Fibroblast of lung (primary cell): ENCODE data around the gene CPNE4. TPM values are rescaled to one million over a fixed set of nuclear protein-coding genes. Genes with fewer than 3 reads are reported as not detected.

Experiments used
- DNase-seq, 2 donors: peaks; one replicate each; pipeline versions ENCODE4 v3.0.0 to v3.0.0-alpha.2; 2010; ENCODE audit warnings: low read depth in 2 of 2
- H2AFZ ChIP-seq: 2 replicates; pipeline ENCODE4 v1.5.1; 2012; ENCODE audit warnings: low read length, control low read depth, inconsistent platforms
- H3K27ac ChIP-seq: 2 replicates; pipeline ENCODE4 v1.5.1; 2011; ENCODE audit warnings: low read length, control low read depth; ENCODE audit not compliant: insufficient read depth
- H3K27me3 ChIP-seq: 2 replicates; pipeline ENCODE4 v1.5.1; 2011; ENCODE audit warnings: mild to moderate bottlenecking, low read length; ENCODE audit not compliant: control insufficient read depth, insufficient read depth
- H3K36me3 ChIP-seq: 2 replicates; pipeline ENCODE4 v1.5.1; 2011; ENCODE audit warnings: low read length; ENCODE audit not compliant: control insufficient read depth, insufficient read depth
- H3K4me1 ChIP-seq: 2 replicates; pipeline ENCODE4 v1.5.1; 2011; ENCODE audit warnings: low read length; ENCODE audit not compliant: control insufficient read depth, insufficient read depth; ENCODE audit errors: extremely low read depth
- H3K4me2 ChIP-seq: 2 replicates; pipeline ENCODE4 v1.5.1; 2011; ENCODE audit warnings: low read length, control low read depth; ENCODE audit not compliant: insufficient read depth; ENCODE audit errors: extremely low read depth
- H3K4me3 ChIP-seq, 4 experiments: fragments of 200-600 bp in 1 of 4; sonication (generic) in 1 of 4; replicated peaks in 1 of 4; 2 replicates each; pipeline ENCODE4 v1.5.1; 2011 to 2016; ENCODE audit warnings: low read length in 4 of 4, low read depth in 3 of 4, mild to moderate bottlenecking in 3 of 4, control low read depth in 2 of 4, inconsistent platforms in 1 of 4, mixed read lengths in 1 of 4; ENCODE audit not compliant: insufficient read depth in 1 of 4; ENCODE audit errors: control extremely low read depth in 1 of 4
- H3K79me2 ChIP-seq: 2 replicates; pipeline ENCODE4 v1.5.1; 2012; ENCODE audit warnings: mild to moderate bottlenecking, low read length, inconsistent platforms; ENCODE audit not compliant: control insufficient read depth, insufficient read depth
- H3K9ac ChIP-seq: 2 replicates; pipeline ENCODE4 v1.5.1; 2011; ENCODE audit warnings: mild to moderate bottlenecking, low read length, control low read depth; ENCODE audit not compliant: insufficient read depth
- H3K9me3 ChIP-seq: 2 replicates; pipeline ENCODE4 v1.5.1; 2012; ENCODE audit warnings: low read depth, low read length; ENCODE audit not compliant: control insufficient read depth, insufficient read depth
- H4K20me1 ChIP-seq: 2 replicates; pipeline ENCODE4 v1.5.1; 2011; ENCODE audit warnings: low read length; ENCODE audit not compliant: control insufficient read depth, insufficient read depth; ENCODE audit errors: extremely low read depth
- CTCF ChIP-seq, 2 donors: IDR thresholded peaks in 1 of 2; conservative IDR thresholded peaks in 1 of 2; 1 replicate in 1 of 2; 2 replicates in 1 of 2; pipeline ENCODE4 v1.5.1; 2011 to 2012; ENCODE audit warnings: low read length in 2 of 2, control low read depth in 1 of 2, inconsistent platforms in 1 of 2, low read depth in 1 of 2, mild to moderate bottlenecking in 1 of 2
- EZH2 ChIP-seq: IDR thresholded peaks from 2 replicates; pipeline ENCODE4 v1.5.1; 2012; ENCODE audit warnings: low read length, control low read depth, mild to moderate bottlenecking; ENCODE audit errors: missing control alignments
- polyA plus RNA-seq, 2 donors: library from polyadenylated mRNA; depleted of rRNA in 1 of 2; stranded (reverse) in 1 of 2; unstranded in 1 of 2; fragments of >200 nt; gene quantifications; 2 replicates each; pipeline ENCODE4 v1.2.1, GENCODE V29; 2011 to 2012; ENCODE audit warnings: missing spikeins in 1 of 2
- total RNA-seq: library from RNA; depleted of rRNA; stranded (reverse); fragments of >200 nt; gene quantifications from 2 replicates; pipeline ENCODE4 v1.2.1, GENCODE V29; 2014

The CPNE4 gene
- total and polyA plus RNA-seq, 2 donors (not counting 1 experiment from before 2014, with no cell fraction given): 0.17 TPM; not detected in 1

GRCh38 chr3:132064114-132064513, 29.3 kb upstream of the CPNE4 start:
- no peaks in the 10 kb centered on the region for H3K9me3 ChIP-seq
- H3K36me3 ChIP-seq: no peaks in the 10 kb centered on the region
- TF ChIP-seq EZH2 (no peak), CTCF (conservative IDR thresholded peaks at IDR 0.05 in 1 of 2, IDR thresholded peaks at IDR 0.05 in 1 of 2; ENCODE audit: low read depth in 1 of 2, low read length in 2 of 2) (no peak)
- H2AFZ ChIP-seq: no peak overlapping the region
- DNase-seq: no peak
- no peak overlapping the region for H3K4me2 ChIP-seq
- H4K20me1 ChIP-seq: peaks cover 1% of the 10 kb centered on the region
- no peaks in the 10 kb centered on the region for H3K79me2 ChIP-seq
- H3K4me1 ChIP-seq: no peaks in the 10 kb centered on the region
- H3K27ac ChIP-seq: no peak overlapping the region
- H3K27me3 ChIP-seq: no peaks in the 10 kb centered on the region
- H3K9ac ChIP-seq: no peak overlapping the region
- no peak overlapping the region for H3K4me3 ChIP-seq

- no peaks in the 10 kb centered on the region for H3K79me2 ChIP-seq
- no peak overlapping the region for H3K9ac ChIP-seq
- H3K27ac ChIP-seq: no peak overlapping the region
- H3K4me1 ChIP-seq: no peaks in the 10 kb centered on the region
- H2AFZ ChIP-seq: no peak overlapping the region
- TF ChIP-seq CTCF (conservative IDR thresholded peaks at IDR 0.05 in 1 of 2, IDR thresholded peaks at IDR 0.05 in 1 of 2; ENCODE audit: low read depth in 1 of 2, low read length in 2 of 2) (no peak), EZH2 (no peak)
- H3K9me3 ChIP-seq: no peaks in the 10 kb centered on the region
- no peak for DNase-seq
- no peaks in the 10 kb centered on the region for H3K27me3 ChIP-seq
- H3K4me3 ChIP-seq: no peak overlapping the region
- H3K4me2 ChIP-seq: no peak overlapping the region
- no peaks in the 10 kb centered on the region for H3K36me3 ChIP-seq
- peaks cover 1% of the 10 kb centered on the region for H4K20me1 ChIP-seq
Observed at GRCh38 chr3:132062535-132062934, 27.7 kb upstream of the CPNE4 start.

GRCh38 chr3:132055872-132056271, 21.1 kb upstream of the CPNE4 start:
- Histone ChIP-seq H2AFZ (no peak overlapping the region), H3K4me1 (no peaks in the 10 kb centered on the region), H3K36me3 (no peaks in the 10 kb centered on the region), H3K4me2 (no peak overlapping the region), H3K9ac (no peak overlapping the region), H3K79me2 (no peaks in the 10 kb centered on the region), H4K20me1 (no peaks in the 10 kb centered on the region), H3K27me3 (no peaks in the 10 kb centered on the region), H3K9me3 (no peaks in the 10 kb centered on the region), H3K27ac (no peak overlapping the region), H3K4me3 (no peak overlapping the region)
- no peak for TF ChIP-seq CTCF (conservative IDR thresholded peaks at IDR 0.05 in 1 of 2, IDR thresholded peaks at IDR 0.05 in 1 of 2; ENCODE audit: low read depth in 1 of 2, low read length in 2 of 2)
- no peak for TF ChIP-seq EZH2
- DNase-seq: no peak
